ENCODE results near the gene OSR1. TPM values are rescaled to one million over a fixed set of nuclear protein-coding genes. Genes with fewer than 3 reads are reported as not detected.

OSR1 gene
- total RNA-seq, 1 donor from 2014 or later, result 0.04 TPM

- DNase-seq (ENCODE audit: low read depth), result no peak
- TF ChIP-seq CTCF (IDR thresholded peaks at IDR 0.05; ENCODE audit: insufficient read depth, low read length, poor library complexity, severe bottlenecking), result peak; percentile 9
- Histone ChIP-seq H3K4me3 (ENCODE audit: low read depth, low read length) (no peak overlapping the region), H3K36me3 (ENCODE audit: control insufficient read depth, insufficient read depth, low read length) (no peaks in the 10 kb centered on the region), H3K27me3 (ENCODE audit: control insufficient read depth, insufficient read depth, low read length) (no peaks in the 10 kb centered on the region)
Observed at GRCh38 chr2:19377717-19378116, 19.3 kb upstream of the OSR1 start.

GRCh38 chr2:19373352-19373751, 14.9 kb upstream of the OSR1 start:
- Histone ChIP-seq H3K36me3 (ENCODE audit: control insufficient read depth, insufficient read depth, low read length) (no peaks in the 10 kb centered on the region), H3K4me3 (ENCODE audit: low read depth, low read length) (no peak overlapping the region), H3K27me3 (ENCODE audit: control insufficient read depth, insufficient read depth, low read length) (no peaks in the 10 kb centered on the region)
- no peak for TF ChIP-seq CTCF (IDR thresholded peaks at IDR 0.05; ENCODE audit: insufficient read depth, low read length, poor library complexity, severe bottlenecking)
- DNase-seq (ENCODE audit: low read depth), result no peak

GRCh38 chr2:19371996-19372582, 13.7 kb upstream of the OSR1 start:
- H3K4me3 ChIP-seq (ENCODE audit: low read depth, low read length), result no peak overlapping the region
- no peaks in the 10 kb centered on the region for H3K36me3 ChIP-seq (ENCODE audit: control insufficient read depth, insufficient read depth, low read length)
- no peak for DNase-seq (ENCODE audit: low read depth)
- no peak for TF ChIP-seq CTCF (IDR thresholded peaks at IDR 0.05; ENCODE audit: insufficient read depth, low read length, poor library complexity, severe bottlenecking)
- no peaks in the 10 kb centered on the region for H3K27me3 ChIP-seq (ENCODE audit: control insufficient read depth, insufficient read depth, low read length)

GRCh38 chr2:19369341-19369955, 11.0 kb upstream of the OSR1 start:
- Histone ChIP-seq H3K4me3 (ENCODE audit: low read depth, low read length) (no peak overlapping the region), H3K27me3 (ENCODE audit: control insufficient read depth, insufficient read depth, low read length) (no peaks in the 10 kb centered on the region), H3K36me3 (ENCODE audit: control insufficient read depth, insufficient read depth, low read length) (no peaks in the 10 kb centered on the region)
- TF ChIP-seq CTCF (IDR thresholded peaks at IDR 0.05; ENCODE audit: insufficient read depth, low read length, poor library complexity, severe bottlenecking), result peak; percentile 63
- no peak for DNase-seq (ENCODE audit: low read depth)

- no peak for DNase-seq (ENCODE audit: low read depth)
- H3K4me3 ChIP-seq (ENCODE audit: low read depth, low read length), result no peak overlapping the region
- TF ChIP-seq CTCF (IDR thresholded peaks at IDR 0.05; ENCODE audit: insufficient read depth, low read length, poor library complexity, severe bottlenecking), result no peak
- H3K36me3 ChIP-seq (ENCODE audit: control insufficient read depth, insufficient read depth, low read length), result no peaks in the 10 kb centered on the region
- H3K27me3 ChIP-seq (ENCODE audit: control insufficient read depth, insufficient read depth, low read length), result no peaks in the 10 kb centered on the region
Observed at GRCh38 chr2:19368760-19369159, 10.3 kb upstream of the OSR1 start.

- Histone ChIP-seq H3K36me3 (ENCODE audit: control insufficient read depth, insufficient read depth, low read length) (no peaks in the 10 kb centered on the region), H3K27me3 (ENCODE audit: control insufficient read depth, insufficient read depth, low read length) (peaks cover 4% of the 10 kb centered on the region), H3K4me3 (ENCODE audit: low read depth, low read length) (no peak overlapping the region)
- no peak for DNase-seq (ENCODE audit: low read depth)
- TF ChIP-seq CTCF (IDR thresholded peaks at IDR 0.05; ENCODE audit: insufficient read depth, low read length, poor library complexity, severe bottlenecking), result no peak
Observed at GRCh38 chr2:19367326-19367725, 8.9 kb upstream of the OSR1 start.
